LHCN-M2 (cell line): ENCODE data around the gene MTNR1A. TPM values are rescaled to one million over a fixed set of nuclear protein-coding genes. Genes with fewer than 3 reads are reported as not detected.
A peak's percentile ranks its signal among the peaks of the same experiment; 100 is the strongest.
"Not testable (repeated sequence)": the region's sequence is repeated elsewhere in the genome, so short reads cannot be mapped to it uniquely, and the experiment has no call there.

ENCODE experiments used
- DNase-seq: peaks from one replicate; pipeline ENCODE4 v3.0.0-alpha.2; 2012; ENCODE audit warnings: low read depth
- total RNA-seq: library from RNA; depleted of rRNA; stranded (reverse); fragments of >200 nt; gene quantifications from 2 replicates; pipeline ENCODE4 v1.2.3, GENCODE V29; 2014

Gene MTNR1A
- total RNA-seq, 1 experiment from 2014 or later, result not detected

- peak; percentile 29 for DNase-seq
Measured at GRCh38 chr4:186563761-186564160, 8.4 kb upstream of the MTNR1A start.

- no peak for DNase-seq
Measured at GRCh38 chr4:186561748-186562147, 6.4 kb upstream of the MTNR1A start.

- DNase-seq, result no peak
Measured at GRCh38 chr4:186560647-186561046, 5.3 kb upstream of the MTNR1A start.

- peak; percentile 85 for DNase-seq
Measured at GRCh38 chr4:186557486-186557885, 2.1 kb upstream of the MTNR1A start.

DNA sequence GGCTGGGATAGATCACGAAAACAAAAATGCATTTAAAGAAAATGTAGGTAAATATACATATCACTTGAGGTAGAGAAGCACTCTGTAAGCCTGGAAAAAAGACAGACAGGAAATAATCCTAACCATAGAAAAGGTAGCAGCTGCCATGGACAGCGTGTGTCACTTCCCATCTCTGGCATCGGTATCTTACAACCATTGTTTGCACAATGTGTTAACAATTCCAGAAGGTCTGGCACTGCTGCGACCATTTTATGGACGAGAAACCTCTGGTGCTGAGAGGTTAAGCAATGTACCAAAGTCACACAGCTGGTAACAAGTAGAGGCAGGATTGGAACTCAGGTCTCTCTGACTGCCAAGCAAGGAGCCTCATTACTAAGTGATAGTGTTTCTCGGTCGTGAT lies 1.7 kb upstream of the MTNR1A start:
- DNase-seq, result peak; percentile 55

GRCh38 chr4:186554539-186554913 lies 841 bp downstream of the MTNR1A start:
- peak; percentile 11 for DNase-seq

GRCh38 chr4:186553717-186554116 lies 1.6 kb downstream of the MTNR1A start:
- no peak for DNase-seq

DNA sequence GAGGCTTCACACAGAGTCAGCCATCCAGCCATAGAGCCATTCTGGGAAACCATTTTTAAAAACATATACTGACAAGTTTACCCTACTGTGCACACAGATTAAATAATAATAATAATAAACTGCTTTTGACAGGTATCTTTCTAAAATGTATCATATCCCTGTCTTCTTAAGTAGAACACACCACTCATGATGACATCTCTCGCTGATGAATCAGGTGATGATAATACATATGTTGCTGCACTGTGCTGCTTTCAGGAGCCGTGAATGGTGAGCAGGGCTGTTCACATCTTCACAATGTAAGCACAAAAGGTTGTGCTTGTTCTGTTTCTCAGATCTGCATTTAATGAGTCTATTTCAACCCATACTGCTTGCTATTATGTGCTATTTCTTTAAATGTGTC lies 3.5 kb downstream of the MTNR1A start:
- no peak for DNase-seq

- no peak for DNase-seq
Measured at GRCh38 chr4:186545436-186545835, 9.9 kb downstream of the MTNR1A start.

DNA sequence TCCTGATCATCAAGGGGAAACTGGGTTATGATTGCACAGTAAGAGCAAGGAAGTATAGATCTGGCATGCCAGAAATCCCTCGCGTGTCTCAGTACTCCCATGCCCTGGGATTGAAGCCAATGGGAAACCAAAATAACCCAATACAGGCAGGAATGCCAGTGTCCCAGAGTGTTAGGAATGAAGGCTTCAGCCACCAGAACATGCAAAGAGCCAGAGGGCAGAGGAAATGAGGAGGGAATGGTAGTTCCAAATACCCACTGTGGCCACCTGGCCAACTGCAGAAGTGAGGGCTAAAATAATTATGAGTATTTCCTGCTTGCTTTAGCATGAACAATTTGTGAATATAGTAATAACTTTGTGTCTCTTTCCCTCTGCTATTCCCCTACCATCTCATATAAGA lies 12.2 kb downstream of the MTNR1A start:
- DNase-seq, result no peak

DNA sequence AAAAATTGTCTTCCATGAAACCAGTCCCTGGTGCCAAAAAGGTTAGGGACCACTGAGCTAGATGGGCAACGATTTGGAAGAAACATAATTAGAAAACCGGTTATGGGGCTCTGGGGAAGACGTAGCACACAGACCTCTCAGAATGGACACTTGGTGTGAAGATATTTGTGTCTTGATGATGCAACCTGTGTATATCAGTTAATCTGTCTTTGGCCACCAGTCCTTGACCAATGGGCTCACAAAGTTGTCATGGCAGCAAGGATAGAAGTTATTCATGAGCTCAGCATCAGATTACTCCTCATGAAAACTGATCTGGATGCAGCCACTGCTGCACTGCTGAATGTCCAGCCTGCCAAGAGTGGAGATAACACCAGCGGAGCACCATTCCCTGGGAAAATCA lies 13.6 kb downstream of the MTNR1A start:
- DNase-seq, result no peak

GRCh38 chr4:186537843-186538521 lies 17.4 kb downstream of the MTNR1A start:
- no peak for DNase-seq

DNA sequence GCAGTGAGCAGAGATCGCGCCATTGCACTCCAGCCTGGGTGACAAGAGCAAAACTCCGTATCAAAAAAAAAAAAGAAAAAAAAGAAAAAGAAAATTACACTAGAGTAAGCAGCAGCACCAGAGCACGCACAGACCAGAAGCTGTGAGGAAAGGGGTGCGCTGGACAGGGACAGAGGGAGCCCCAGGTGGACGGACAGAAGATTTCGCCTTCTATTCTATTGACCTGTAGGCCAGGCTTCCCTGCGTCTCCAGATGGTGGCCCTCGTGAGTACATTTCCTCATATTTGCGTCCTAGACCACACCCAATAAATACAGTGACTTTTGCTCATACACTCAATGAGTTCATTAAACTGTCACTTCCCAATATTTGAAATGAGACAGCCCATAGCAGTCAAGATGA lies 19.1 kb downstream of the MTNR1A start:
- no peak for DNase-seq

GRCh38 chr4:186534056-186534455 lies 21.3 kb downstream of the MTNR1A start:
- no peak for DNase-seq

DNA sequence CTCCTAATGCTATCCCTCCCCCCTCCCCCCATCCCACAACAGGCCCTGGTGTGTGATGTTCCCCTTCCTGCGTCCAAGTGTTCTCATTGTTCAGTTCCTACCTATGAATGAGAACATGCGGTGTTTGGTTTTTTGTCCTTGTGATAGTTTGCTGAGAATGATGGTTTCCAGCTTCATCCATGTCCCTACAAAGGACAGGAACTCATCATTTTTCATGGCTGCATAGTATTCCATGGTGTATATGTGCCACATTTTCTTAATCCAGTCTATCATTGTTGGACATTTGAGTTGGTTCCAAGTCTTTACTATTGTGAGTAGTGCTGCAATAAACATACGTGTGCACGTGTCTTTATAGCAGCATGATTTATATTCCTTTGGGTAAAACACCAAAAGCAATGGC lies 31.4 kb downstream of the MTNR1A start:
- DNase-seq, result not testable (repeated sequence)

GRCh38 chr4:186516287-186516686 lies 39.1 kb downstream of the MTNR1A start:
- no peak for DNase-seq

- no peak for DNase-seq
Measured at GRCh38 chr4:186514271-186514950, 41.0 kb downstream of the MTNR1A start.

GRCh38 chr4:186504771-186505170 lies 50.6 kb downstream of the MTNR1A start:
- DNase-seq, result not testable (repeated sequence)

DNA sequence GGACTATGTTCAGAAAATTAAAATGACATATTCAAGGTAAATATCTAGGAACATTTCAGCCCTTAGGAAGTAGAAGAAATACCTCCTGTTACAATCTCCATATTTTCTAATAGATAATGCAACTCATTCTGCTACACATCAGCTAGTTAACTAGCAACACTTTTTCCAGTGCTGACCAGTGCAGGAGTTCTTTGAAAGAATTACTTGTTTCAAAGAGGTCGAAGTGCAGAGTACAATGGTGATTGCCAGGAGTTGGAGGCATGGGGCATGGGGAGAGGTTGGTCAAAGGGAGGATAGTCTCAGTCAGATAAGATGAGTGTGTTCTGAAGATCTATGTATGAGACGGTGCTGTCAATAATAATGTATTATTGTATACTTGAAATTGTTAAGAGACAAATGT lies 53.1 kb downstream of the MTNR1A start:
- no peak for DNase-seq

DNA sequence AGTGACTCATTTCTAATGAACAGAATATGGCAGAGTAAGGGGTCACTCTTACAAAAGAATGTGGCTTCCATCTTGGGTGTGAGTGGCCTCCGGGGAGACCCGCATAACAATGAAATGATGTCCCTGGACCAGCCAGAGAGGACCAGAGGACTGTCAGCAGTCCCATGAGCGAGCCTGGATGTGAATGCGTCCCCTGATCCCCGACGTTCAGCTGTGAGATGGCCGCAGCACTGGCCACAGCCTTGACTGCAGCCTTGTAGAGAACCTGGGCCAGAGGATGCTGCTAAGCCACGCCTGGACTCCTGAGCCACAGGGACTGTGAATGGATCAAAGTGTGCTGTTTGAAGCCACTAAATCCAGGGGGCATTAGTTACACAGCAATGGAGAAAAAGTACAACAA lies 53.8 kb downstream of the MTNR1A start:
- DNase-seq, result no peak

DNA sequence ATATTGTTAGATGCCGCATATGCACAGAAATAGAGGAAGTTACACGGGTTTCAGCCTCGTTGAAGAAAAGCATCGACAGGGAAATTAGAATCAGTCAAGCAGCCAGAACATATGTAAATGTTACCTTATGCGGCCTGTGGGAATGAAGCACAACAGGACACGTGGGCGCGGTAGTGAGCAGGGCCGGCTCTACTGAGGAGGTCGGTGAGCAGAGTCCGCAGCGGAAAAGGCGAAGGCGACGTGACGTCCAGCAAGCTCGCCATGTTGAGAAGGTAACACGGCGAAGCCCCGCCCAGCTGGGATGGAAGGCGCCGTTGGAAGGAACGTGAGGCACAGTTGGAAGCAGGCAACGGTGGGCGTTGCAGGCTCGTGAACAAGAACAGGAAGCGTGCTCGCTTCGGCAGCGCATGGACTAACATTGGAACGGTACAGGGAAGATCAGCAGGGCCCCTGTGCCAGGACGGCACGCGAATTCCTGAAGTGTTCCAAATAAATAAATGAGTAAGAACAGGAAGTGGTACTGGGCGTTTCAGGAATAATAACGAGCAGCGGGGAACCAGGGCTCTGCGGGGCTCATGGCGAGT lies 54.6 kb downstream of the MTNR1A start:
- no peak for DNase-seq

- no peak for DNase-seq
Measured at GRCh38 chr4:186499467-186499866, 55.9 kb downstream of the MTNR1A start.

GRCh38 chr4:186497043-186497442 lies 58.3 kb downstream of the MTNR1A start:
- DNase-seq, result no peak
